AG04450 (cell line): ENCODE measurements around the gene GRK5. TPM values are rescaled to one million over a fixed set of nuclear protein-coding genes. Genes with fewer than 3 reads are reported as not detected.

ENCODE experiments used
- CTCF ChIA-PET: fragments of 300-600, 350-600 bp; formaldehyde crosslinking; extraction: SDS; loops from one replicate; lab custom pipeline; 2022; ENCODE audit warnings: antibody characterized with exemption, inconsistent platforms; lab: Charles Lee
- POLR2A ChIA-PET: fragments of 350-600 bp; formaldehyde crosslinking; extraction: SDS; loops from one replicate; lab custom pipeline; 2021; ENCODE audit warnings: antibody characterized with exemption, inconsistent platforms; lab: Yijun Ruan, JAX
- DNase-seq: peaks from one replicate; pipeline ENCODE4 v3.0.0-alpha.2; 2011; ENCODE audit warnings: low read depth, low spot score
- H3K27ac ChIP-seq: one replicate; pipeline ENCODE4 v1.5.1; 2012; ENCODE audit warnings: low read depth, low read length, control low read depth
- H3K27me3 ChIP-seq: one replicate; pipeline ENCODE4 v1.6.0; 2012; ENCODE audit warnings: low read length; ENCODE audit not compliant: control insufficient read depth, insufficient read depth
- H3K4me3 ChIP-seq: 2 replicates; pipeline ENCODE4 v1.5.1; 2011; ENCODE audit warnings: mild to moderate bottlenecking, low read depth, low read length, control low read depth
- H3K9me3 ChIP-seq: 2 replicates; pipeline ENCODE4 v1.5.1; 2012; ENCODE audit warnings: low read length; ENCODE audit not compliant: control insufficient read depth, insufficient read depth
- polyA plus RNA-seq: library from polyadenylated mRNA; depleted of rRNA; stranded (reverse); fragments of >200 nt; gene quantifications from 2 replicates; pipeline ENCODE4 v1.2.3, GENCODE V29; 2011
- TF ChIP-seq, protein P1 (sequence below): IDR thresholded peaks from 2 replicates; pipeline ENCODE4 v1.5.1; 2011; ENCODE audit warnings: low read depth, low read length, control low read depth, inconsistent platforms

GRK5 gene
- polyA plus RNA-seq, 1 experiment: 27.6 TPM

DNA sequence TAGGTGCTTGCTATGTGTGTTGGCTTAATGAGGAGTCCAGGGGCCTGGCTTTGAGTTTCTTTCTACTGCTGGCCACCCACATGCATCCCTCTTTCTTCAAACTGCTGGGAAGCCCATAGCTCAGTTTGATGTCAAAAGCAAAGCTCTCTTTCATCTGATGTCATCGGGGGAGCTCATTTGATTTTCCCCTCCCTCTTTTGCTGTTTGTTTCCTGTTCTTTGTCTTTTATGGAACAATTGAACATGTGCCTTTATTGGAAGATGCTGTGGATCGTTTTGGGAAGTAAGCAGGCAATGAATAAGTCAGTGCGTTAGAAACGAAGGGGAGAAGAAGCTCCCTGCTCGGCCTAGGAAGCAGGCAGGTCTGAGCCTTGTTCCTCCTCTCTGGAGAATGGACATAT is 140.7 kb downstream of the GRK5 start:
- no peak overlapping the region for H3K27ac ChIP-seq
- CTCF ChIA-PET: interaction anchor here (0.6 to 1.6 kb wide), 3 partner anchors 16 to 149 kb away, joined by 3 read pairs; no protein-coding TSS in a partner anchor
- POLR2A ChIA-PET: no interaction called here
- TF ChIP-seq, protein P1, sequence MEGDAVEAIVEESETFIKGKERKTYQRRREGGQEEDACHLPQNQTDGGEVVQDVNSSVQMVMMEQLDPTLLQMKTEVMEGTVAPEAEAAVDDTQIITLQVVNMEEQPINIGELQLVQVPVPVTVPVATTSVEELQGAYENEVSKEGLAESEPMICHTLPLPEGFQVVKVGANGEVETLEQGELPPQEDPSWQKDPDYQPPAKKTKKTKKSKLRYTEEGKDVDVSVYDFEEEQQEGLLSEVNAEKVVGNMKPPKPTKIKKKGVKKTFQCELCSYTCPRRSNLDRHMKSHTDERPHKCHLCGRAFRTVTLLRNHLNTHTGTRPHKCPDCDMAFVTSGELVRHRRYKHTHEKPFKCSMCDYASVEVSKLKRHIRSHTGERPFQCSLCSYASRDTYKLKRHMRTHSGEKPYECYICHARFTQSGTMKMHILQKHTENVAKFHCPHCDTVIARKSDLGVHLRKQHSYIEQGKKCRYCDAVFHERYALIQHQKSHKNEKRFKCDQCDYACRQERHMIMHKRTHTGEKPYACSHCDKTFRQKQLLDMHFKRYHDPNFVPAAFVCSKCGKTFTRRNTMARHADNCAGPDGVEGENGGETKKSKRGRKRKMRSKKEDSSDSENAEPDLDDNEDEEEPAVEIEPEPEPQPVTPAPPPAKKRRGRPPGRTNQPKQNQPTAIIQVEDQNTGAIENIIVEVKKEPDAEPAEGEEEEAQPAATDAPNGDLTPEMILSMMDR: no peak
- DNase-seq: no peak
- no peaks in the 10 kb centered on the region for H3K27me3 ChIP-seq
- H3K4me3 ChIP-seq: no peak overlapping the region
- H3K9me3 ChIP-seq: peaks cover 13% of the 10 kb centered on the region

DNA sequence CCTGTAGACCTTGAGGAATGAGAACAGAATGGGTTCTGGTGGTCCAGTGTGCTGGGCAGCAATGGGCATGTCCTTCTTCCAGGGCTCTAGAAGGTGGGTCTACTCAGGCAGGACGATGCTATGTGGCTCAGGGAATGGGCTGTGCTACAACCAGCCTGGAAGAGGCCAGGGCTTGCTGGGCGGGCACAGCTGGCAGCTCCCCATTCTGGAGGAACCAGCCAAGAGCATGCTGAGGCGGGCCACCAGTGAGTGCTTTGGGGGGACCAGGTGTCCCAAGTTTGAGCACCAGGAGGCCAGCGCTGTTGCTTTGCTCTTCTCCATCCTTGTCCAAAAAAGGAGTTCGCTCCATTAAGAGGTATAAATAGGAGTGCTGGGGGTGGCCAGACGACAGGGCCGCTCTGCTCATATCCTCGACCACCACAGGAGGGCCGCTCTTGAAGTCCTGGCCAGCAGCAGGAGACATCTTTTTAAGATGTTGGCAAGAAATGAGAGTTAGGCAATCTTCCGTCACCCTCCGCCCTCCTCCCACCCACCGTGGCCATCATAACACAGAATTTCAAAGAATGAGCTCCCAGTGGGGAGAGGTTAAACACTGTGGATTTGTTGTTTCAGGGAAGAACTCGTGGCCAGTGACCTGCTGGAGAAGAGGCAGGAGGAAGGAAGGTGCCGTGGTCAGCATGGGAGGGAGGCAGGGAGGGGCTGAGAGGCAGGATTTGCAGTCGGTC is 141.3 kb downstream of the GRK5 start:
- TF ChIP-seq, protein P1: peak; percentile 15; the same call in 1 of the 2 replicates
- no peak for DNase-seq
- no peak overlapping the region for H3K27ac ChIP-seq
- H3K27me3 ChIP-seq: no peaks in the 10 kb centered on the region
- POLR2A ChIA-PET: no interaction called here
- peaks cover 13% of the 10 kb centered on the region for H3K9me3 ChIP-seq
- no peak overlapping the region for H3K4me3 ChIP-seq
- CTCF ChIA-PET: interaction anchor here (0.6 to 1.6 kb wide), 5 partner anchors 10 to 149 kb away, joined by 3 read pairs; no protein-coding TSS in a partner anchor

DNA sequence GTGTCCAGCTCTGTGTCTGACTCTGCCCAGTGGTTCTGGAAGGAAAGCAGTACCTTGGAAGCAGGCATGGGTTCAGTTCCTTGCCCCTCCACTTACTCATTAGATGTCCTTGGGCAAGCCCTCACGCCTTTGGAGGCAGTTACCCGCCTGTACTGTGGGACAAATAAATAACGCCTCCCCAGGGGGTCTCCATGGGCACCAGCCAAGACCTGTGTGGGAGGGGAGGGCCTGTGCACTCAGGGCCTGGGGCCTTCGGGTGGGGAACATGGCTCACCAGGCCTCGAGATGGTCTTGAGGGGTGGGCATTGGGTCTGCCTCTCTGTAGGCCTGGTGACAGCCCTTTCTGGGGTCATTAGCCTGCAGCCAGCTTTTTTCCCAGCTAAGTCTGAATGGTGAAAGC is 142.0 kb downstream of the GRK5 start:
- TF ChIP-seq, protein P1: no peak
- no peak for DNase-seq
- H3K4me3 ChIP-seq: no peak overlapping the region
- CTCF ChIA-PET: interaction anchor here (0.6 to 1.6 kb wide), 4 partner anchors 11 to 150 kb away, joined by 3 read pairs; no protein-coding TSS in a partner anchor
- POLR2A ChIA-PET: no interaction called here
- H3K9me3 ChIP-seq: peaks cover 13% of the 10 kb centered on the region
- H3K27me3 ChIP-seq: no peaks in the 10 kb centered on the region
- no peak overlapping the region for H3K27ac ChIP-seq

DNA sequence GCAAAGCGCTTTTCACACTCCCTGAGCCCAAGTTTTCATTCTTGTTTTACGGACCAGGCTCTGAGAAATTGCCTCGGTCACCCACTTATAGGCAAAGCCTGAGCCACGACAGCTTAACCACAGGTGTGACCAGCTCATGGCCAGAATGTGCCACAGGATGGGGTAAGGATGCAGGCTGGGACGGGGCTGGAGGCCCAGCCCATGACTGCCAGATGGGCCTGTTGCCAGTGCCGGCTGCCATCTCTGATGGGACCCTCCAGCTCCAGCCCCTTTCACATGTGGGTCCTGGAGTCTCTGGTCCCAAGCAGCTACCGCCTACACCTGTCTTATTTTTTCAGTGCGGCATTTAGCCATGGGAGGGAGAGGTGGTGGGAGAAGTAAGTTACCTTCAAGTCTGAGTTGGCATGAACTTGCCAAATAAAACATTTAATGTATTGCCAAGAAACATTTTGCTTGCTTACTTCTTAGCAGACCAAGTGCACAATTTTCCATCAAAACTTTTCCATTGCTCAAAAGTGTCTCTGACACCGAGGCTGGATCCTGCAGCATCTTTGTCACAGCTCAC is 142.6 kb downstream of the GRK5 start:
- H3K27ac ChIP-seq: no peak overlapping the region
- TF ChIP-seq, protein P1: no peak
- H3K9me3 ChIP-seq: peaks cover 13% of the 10 kb centered on the region
- CTCF ChIA-PET: interaction anchor here (1.2 kb wide), 1 partner anchor 140 kb away, joined by 4 read pairs; no protein-coding TSS in a partner anchor
- DNase-seq: no peak
- no peak overlapping the region for H3K4me3 ChIP-seq
- no peaks in the 10 kb centered on the region for H3K27me3 ChIP-seq
- POLR2A ChIA-PET: no interaction called here
